GM18508 (cell line): Measurements from ENCODE around the gene GAST.
"Not testable (repeated sequence)": the region's sequence is repeated elsewhere in the genome, so short reads cannot be mapped to it uniquely, and the experiment has no call there.

ENCODE experiments used
- ATAC-seq: cut with Tn5 transposase; IDR thresholded peaks from one replicate; pipeline ENCODE4 v1.9.1; 2021; ENCODE audit warnings: moderate number of reproducible peaks; ENCODE audit not compliant: insufficient read depth, unreplicated experiment

GAST gene

GRCh38 chr17:41682631-41683030, 29.5 kb upstream of the GAST start:
- ATAC-seq: no peak

DNA sequence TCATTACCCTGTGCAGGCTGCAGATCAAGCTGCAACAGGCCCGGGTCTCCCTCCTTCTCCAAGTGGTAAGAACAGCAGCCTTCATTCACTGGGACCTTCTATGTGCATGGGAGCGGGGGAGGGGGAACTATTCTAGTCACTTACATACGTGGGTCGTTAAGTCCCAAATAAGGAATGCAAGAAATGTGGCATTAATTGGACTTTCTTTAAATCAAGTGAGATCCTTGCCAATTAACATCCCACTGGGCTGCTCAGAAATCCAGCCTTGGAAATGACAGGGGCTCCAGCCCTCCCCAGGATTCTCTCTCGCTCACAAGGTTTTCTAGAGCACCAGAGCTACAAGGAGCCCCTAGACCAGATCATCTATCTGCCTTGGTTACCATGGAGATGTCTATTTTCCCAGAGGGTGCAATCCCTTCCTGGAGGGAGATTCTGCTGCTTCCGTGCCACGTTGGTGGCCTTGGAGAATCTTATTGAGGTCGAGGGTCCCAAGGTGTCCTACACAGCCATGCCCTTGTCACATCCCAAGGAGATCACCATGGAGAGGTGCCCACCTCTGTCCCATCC, 28.6 kb upstream of the GAST start:
- no peak for ATAC-seq

DNA sequence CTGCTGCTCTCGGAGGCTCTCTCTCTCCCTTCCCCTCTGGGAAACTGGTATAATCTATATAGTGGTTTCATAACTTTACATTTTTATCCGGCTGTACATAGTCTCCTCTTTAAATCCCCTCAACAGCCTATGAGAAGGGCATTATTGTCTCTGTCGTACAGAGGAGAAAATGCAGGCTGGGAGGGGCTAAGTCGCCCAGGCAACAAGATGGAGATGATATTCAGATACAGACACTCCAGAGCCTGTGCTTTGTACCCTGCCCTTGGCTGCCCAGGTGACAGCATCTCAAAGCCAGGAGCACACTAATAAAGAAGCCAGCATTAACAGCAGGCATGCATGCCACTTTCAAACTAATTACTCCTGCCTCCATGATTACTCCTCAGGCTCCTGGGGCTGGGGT, 28.1 kb upstream of the GAST start:
- ATAC-seq: no peak

GRCh38 chr17:41685753-41686152, 26.4 kb upstream of the GAST start:
- ATAC-seq: not testable (repeated sequence)

- no peak for ATAC-seq
Measured at GRCh38 chr17:41686281-41686680, 25.9 kb upstream of the GAST start.

GRCh38 chr17:41687828-41688640, 24.1 kb upstream of the GAST start:
- no peak for ATAC-seq

DNA sequence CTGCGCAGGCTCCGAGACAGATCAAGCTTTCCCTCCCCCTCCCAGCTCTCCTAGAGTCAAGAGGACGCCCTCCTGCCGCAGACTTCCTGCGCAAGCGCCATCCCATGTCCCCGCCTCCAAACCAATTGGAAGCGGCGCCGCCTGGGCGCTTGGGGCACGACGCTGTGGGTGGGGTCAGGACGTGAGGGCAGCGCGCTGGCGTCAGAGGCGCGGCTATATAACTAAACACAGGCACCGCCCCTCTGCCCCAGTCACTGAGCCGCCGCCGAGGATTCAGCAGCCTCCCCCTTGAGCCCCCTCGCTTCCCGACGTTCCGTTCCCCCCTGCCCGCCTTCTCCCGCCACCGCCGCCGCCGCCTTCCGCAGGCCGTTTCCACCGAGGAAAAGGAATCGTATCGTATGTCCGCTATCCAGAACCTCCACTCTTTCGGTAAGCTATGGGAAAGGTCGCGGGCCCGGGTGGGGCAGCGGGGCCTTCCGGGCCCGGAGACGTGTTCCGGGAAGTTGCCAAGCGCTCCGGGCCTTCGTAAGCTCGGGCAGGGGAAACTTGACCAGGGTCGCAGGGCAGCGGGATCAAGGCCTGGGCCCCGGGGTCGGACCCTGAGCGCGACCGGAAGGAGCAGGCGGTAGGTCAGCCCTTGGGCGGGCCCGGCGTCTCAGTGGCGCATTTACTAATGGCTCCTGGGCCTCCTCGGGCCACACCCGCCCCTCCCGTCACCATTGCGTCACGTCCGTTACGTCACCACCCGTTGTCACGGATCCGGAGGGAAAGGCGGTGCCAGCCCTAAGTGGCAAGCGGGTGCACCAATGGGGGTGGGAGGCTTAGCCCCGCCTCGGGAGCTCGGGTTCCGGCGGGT, 23.3 kb upstream of the GAST start, which contains the start of gene EIF1:
Gene EIF1, plus strand, starts transcription at position 245 of the 856 bp plus-strand sequence. Its CDS starts 154 bp downstream, at position 399.
- ATAC-seq: peak; percentile 59

- ATAC-seq: no peak
Measured at GRCh38 chr17:41689497-41690299, 22.4 kb upstream of the GAST start.

- no peak for ATAC-seq
Measured at GRCh38 chr17:41690497-41690896, 21.6 kb upstream of the GAST start.

- no peak for ATAC-seq
Measured at GRCh38 chr17:41691031-41691777, 20.9 kb upstream of the GAST start.

DNA sequence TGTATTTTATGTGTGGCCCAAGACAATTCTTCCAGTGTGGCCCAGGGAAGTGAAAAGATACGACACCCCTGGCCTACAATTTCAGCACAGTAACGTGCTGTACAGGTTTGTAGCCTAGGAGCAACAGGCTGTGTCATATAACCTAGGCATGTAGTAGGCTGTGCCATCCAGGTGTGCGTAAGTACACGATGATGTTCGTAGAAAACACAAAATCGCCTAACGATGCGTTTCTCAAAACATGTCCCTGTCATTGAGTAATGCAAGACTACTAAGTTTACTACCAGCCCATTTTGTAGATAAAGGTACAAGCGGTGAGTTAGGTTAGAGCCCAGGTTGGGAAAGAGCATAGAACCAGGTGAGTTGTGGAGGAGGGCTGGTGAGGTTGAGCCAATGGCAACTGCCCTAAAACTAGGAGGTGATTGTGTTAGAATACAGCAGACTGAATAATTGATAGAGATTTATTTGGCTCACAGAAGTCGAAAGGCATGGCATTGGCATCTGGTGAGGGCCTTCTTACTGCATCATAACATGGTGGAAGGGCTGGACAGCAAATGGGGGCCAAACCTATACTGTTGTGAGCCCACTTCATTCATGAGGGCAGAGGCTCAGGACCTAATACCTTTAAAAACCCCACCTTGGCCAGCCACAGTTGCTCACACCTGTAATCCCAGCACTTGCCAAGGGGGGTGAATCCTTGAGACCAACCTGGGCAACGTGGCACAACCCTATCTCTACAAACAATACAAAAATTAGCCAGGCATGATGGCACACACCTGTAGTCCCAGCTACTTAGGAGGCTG, 19.2 kb upstream of the GAST start:
- ATAC-seq: no peak

DNA sequence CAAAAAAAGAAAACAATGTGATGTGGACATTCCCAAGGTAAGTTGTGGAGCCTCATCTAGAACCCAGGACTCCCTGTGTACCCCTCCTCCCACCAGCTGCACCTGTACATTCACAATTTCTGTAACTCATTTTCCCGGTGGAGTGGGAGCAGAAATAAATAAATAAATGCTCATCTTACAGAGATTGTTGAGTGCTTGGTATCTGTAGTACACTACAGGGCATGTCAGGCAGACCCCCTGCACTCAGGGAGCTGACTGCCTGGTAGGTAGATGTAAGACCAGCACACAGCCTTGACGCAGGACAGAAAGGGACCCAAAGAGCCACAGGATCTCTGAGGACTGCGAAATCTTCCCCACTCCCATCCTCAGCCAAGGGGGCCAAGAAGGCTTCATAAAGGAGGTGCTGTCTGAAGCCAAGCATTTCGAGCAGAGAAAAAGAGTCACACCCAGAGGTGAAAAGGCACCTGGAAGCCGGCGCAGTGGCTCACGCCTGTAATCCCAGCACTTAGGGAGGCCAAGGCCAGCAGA, 16.9 kb upstream of the GAST start:
- no peak for ATAC-seq

DNA sequence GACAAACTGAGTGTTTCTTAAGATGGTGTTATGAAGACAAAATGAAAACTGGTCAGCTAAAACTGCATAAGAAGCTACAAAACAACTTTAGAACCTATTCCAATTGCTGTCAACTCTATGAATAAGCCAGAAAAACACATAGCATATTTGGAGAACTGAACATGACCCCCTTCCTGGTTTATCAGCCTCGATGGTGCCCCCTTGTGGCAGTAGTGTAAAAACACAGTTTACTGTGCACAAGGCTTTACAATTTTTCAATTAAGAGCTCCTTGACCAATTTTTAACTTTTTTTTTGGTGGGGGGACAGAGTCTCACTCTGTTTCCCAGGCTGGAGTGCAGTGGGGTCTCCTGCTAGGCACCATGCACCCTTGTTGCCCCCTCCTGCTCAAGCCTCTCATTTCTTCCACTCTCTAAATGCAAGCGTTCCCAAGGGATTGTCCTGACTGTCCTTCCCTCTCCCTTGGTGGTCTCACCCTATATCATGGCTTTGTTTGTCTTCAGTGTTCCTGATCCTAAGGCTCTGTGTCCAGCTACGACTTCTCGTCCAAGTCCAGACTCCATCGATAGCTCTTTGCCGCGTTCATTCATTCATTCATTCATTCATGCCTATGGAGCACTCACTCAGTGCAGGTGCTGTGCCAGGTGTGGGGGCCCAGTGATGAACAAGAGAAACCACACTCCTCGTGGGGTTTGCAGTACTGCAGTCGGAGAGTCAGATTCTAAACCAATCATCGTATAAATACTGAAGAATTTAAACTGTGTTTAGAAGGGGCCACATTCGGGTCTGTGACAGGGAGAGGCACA, 16.0 kb upstream of the GAST start:
- ATAC-seq: no peak

- ATAC-seq: no peak
Measured at GRCh38 chr17:41697122-41697962, 14.8 kb upstream of the GAST start.

- ATAC-seq: not testable (repeated sequence)
Measured at GRCh38 chr17:41700843-41701242, 11.3 kb upstream of the GAST start.

- ATAC-seq: no peak
Measured at GRCh38 chr17:41702712-41703111, 9.4 kb upstream of the GAST start.
